Breast epithelium (tissue), 3 donors: ENCODE results near the gene S1PR4.

ENCODE experiments used
- CTCF ChIP-seq, 3 donors: fragments of 450-650 bp; IDR thresholded peaks; one replicate each; pipeline ENCODE4 v1.5.1; 2016 to 2017; ENCODE audit warnings: antibody characterized with exemption in 3 of 3, mild to moderate bottlenecking in 3 of 3, moderate library complexity in 3 of 3
- POLR2AphosphoS5 ChIP-seq, 3 donors: sonication (generic); formaldehyde crosslinking; IDR thresholded peaks; one replicate each; pipeline ENCODE4 v1.6.1; 2017; ENCODE audit warnings: antibody characterized with exemption in 3 of 3

- TF ChIP-seq POLR2AphosphoS5 (IDR thresholded peaks at IDR 0.05) (no peak), CTCF (IDR thresholded peaks at IDR 0.05) (no peak)
Observed at GRCh38 chr19:3161453-3161852, 17.1 kb upstream of the S1PR4 start.
